ENCODE data around the gene NUAK1.

The NUAK1 gene

DNA sequence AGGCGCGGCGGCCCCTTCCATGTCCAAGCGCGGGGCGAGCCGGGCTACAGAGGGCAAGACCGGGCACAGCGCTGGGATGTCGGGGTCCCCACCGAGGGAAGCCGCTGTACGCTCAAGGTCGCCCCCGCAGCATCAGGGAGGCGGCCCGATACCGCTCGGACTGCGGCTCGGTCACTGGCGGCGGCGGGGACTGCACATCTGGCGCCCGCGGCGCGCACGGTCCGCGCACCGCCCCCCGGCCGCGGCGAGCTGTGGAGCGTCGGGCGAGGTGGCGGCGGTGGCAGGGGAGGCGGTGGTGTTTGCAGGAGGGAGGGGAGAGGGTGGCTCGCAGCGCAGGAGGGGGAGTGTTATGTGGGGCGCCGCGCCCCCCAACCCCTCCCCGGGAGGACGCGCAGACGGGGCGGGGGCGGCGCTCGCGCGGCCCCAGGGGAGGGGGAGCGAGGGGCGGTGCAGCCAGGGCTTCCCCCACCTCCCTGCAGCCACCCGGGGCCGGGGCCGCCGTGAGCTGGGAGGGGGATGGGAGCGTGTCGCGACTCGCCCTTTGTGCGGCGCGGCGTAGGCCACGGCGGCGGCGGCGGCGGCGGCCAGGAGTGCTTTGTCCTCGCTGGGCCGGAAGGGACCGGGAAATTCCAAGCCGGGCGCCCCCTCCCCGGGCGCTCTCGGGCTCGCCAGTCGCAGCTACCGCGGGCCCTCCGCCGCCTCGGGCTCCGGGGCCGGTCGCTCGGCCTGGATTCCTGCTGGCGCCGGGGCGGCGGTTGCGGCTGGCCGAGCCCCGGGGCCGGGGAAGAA lies at the start of gene NUAK1:
Gene NUAK1 (minus strand): TSS at position 322 of the 789 bp plus-strand sequence. CDS start 301 bp downstream, at position 21.
- DNase-seq (ENCODE audit: low read depth) = no peak

DNA sequence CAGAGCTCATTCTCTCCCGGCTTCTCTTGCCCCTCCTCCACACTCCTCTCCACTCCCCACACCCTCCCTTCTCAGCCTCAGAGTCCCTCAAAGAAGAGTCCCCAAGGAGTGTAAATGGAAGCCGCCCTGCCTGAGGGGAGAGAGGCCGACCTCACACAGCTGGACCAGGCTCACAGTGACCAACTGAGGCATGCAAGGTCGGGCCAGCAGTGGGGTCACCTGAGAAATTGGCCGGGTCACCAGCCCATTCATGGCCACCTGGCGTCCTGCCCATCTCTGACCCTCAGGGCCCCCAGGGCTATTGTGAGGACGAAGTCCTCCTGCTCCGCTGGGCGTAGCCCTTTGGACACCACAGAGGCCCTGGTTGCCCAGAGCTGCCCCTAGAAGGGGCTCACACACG lies 49.5 kb upstream of the NUAK1 start:
- DNase-seq (ENCODE audit: low read depth) = no peak

DNA sequence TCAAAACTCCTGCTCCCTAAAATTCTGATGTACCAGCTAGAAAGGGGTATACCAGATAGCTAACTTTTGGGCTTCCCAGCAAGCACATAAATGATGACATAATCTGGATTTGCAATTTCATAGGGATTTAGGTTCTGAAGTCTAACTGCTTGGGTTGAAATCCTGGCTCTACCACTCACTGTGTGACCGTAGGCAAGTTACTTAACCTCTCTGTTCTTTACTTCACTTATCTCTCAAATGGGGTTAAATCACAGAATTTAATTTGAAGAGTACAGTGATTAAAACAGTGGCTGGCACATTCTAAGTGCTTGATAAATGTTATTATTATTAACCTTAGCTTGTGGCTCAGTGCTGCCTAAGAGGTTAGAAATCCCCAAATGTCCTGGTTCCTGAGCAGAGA lies 49.1 kb upstream of the NUAK1 start:
- no peak for DNase-seq (ENCODE audit: low read depth)

DNA sequence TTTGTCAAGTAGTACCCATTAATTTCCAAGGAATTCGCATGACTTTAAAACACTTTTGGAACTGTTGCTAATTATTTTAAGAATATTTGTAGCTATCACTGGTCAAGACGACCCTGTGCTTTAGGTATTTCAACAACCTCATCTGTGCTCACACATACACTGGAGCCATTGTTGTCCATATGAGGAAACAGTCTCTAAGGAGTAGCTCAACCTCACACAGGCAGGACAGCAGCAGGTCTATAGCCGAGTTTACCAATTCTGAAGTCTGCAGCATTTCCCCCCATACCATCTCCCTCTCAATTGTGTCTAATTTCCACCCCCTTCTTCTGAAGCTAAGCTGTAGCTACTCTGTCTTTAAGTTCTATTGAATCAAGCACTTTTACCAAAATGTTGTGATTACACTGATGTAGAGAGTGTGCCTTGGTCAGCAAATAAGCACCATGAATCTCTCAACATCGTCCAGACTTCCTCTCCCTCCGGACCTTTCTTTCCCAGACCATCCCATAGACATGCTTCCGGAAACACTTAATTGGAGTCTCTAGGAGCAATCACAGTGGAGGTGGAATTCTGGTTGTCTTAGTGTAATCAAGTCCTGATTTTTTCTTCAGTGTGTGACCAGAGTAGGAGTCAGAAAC lies 48.5 kb upstream of the NUAK1 start:
- no peak for DNase-seq (ENCODE audit: low read depth)

DNA sequence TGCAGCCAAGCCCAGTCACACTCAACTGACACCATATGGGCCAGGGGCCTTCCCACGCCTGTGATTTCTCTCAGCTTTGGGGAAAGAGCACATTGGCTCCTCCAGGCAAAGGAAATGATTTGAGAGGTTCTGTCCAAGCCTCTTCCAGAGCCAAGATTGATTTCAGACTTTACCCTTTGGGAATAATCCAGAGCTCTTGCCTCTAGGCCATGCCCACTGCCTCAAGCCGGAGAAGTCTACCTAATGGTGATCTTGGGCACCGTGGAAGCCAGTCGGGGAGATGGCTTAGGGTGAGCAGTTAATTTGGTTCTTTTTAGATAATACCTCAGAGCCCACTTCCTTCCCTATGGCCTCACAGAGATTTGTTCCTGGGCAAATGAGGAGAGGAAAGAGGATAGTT lies 45.0 kb upstream of the NUAK1 start:
- no peak for DNase-seq (ENCODE audit: low read depth)

DNA sequence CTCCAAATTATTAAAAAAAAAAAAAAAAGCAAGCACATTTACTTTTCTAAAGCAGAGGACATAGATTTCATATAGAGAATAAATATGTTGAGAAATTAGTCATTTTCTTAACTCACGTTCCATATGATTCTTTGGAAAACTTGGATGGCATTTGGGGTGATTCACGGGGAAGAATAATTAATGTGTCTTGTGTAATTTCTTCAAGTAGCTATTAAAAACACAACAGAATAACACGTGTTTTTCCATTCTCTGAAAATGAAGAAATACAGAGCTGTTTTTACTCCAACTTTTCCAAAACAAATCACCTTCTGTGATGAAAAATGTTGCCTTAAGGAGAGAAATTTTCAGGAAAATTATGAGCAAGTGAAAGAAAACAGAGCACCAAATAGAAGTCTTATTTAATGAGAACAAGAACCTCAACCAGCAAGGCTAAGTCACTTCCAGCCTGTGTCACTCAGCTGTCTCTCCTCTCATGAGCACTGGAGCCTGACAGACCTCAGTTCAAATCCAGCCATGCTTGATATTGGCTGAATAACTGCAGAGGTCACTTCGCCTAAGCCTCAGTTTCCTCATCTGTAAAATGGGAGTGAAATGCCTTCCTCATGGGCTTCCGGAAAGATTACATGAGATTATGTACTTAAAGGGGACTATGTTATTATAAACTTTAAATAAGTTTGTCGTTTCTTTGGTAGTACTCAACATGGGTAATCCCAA lies 42.8 kb upstream of the NUAK1 start:
- no peak for DNase-seq (ENCODE audit: low read depth)

DNA sequence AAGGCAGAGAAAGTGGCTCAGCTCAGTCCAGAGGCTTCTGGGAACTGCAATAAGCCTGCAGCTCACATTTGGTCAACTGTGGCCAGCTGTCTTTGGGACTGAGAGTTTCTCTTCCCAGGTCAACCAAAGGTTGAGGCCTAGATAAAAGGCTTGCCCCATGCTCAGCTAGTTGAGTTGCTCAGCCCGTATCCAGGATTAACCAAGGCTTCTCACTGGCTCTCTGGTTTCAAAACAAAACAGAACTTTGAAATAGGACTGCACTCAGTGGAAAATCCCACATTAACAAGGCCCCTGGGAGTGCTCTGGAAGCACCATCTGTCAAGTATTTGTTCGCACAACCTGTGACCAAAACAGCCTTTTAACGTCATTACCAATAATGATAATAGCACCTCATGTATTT lies 40.3 kb upstream of the NUAK1 start:
- no peak for DNase-seq (ENCODE audit: low read depth)

DNA sequence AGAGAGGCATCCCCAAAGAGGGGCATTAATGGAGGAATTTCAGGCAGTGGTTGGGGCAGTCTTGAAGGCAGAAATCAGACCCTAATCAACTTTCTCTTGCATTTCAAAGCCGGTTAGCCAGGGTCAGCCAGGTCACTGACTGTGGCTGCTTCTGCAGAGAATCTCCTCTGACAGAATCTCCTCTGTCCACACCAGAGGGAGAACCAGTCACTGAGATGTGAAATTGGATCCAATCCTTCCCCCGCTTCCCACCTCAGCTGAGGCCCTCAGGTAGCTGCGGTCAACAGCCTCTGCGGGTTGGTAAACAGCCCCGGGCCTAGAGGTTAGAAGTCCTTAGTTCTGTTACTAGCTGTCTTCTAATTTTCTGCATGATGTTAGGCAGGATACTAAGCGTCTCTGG lies 39.8 kb upstream of the NUAK1 start:
- no peak for DNase-seq (ENCODE audit: low read depth)

DNA sequence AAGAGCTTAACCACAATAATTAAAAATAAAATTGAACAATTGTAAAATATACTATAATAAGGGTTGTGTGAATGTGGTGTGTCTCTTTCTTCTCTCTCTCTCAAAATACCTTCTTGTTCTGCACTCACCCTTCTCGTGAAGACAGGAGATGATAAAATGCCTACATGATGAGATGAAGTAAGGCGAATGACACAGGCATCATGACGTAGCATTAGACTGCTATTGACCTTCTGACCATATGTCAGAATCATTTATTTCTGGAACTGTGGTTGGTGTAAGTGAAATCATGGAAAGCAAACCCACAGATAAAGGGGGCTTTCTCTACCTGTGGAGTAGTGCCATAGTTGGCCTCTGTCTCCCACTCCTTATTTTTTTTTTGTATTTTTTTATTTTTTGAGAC lies 37.8 kb upstream of the NUAK1 start:
- DNase-seq (ENCODE audit: low read depth) = no peak

DNA sequence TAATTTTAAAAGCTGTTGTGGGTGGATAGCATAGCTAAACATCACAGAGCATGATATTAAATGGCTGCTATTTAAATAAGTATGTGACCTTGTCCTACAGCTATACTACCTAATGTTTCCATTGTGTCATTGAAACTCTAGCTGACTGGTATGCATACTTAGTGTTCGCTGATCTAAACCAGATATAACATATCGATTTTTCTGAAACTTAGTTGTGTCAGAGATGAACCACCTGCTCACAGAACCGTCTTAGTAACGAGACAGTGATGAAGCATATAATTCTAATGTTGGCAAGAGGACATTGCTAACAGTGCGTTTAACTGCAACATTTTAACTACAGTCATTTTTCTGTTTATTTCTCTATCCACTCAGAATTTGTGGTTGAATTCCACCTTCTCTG lies 36.1 kb upstream of the NUAK1 start:
- DNase-seq (ENCODE audit: low read depth) = no peak

DNA sequence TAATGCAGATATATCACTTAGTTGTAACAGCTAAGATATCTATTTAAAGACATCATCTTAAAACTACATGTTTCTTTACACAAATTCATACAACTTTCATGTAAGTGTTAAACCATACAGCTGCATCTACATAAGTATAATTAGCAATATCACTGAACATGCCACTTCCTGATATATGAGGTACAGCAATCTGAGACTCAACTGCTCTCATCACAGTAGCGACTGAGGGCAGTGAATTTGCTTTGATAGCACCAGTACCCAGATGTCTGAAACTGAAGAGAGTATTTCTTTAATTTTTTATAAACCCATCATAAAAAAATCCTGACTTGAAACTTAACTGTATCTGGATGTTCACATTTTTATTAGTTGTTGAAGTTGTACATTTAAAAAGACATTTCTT lies 34.7 kb upstream of the NUAK1 start:
- DNase-seq (ENCODE audit: low read depth) = no peak

DNA sequence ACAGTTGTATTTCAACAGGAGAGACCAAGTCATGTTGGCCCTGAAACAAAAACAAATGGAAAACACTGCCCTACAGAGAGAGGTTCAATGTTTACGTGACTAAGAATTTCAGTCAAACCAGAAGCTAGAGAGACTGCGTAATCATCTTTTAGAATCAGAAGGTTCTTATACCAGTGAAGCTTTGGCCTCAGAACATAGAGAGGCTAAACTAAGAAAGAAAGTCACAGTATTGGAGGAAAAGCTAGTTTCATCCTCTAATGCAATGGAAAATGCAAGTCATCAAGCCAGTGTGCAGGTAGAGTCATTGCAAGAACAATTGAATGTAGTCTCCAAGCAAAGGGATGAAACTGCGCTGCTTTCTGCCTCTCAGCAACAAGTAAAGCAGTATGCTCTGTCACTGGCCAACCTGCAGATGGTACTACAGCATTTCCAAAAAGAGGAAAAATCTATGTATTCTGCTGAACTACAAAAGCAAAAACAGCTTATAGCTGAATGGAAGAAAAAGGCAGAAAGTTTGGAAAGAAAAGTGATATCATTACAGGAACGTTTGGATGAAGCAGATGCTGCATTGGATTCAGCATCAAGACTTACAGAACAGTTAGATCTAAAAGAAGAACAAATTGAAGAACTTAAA lies 32.5 kb upstream of the NUAK1 start:
- no peak for DNase-seq (ENCODE audit: low read depth)

DNA sequence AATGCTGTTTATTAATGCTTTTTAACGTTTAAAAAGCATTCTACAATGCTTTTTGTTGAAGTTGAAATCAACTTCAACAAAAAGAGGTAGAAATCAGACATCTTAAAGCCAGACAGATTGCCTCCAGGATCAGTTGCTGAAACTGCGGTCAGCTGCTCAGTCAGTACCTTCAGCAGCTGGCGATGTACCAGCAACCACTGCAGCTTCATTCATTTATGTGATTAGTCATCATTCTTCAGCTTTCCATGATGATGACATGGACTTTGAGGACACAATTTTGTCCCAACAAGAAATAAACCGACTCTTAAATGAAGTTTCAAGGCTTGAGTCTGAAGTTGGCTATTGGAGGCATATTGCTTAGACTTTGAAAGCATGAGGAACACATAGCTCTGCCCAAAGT lies 31.5 kb upstream of the NUAK1 start:
- DNase-seq (ENCODE audit: low read depth) = no peak

DNA sequence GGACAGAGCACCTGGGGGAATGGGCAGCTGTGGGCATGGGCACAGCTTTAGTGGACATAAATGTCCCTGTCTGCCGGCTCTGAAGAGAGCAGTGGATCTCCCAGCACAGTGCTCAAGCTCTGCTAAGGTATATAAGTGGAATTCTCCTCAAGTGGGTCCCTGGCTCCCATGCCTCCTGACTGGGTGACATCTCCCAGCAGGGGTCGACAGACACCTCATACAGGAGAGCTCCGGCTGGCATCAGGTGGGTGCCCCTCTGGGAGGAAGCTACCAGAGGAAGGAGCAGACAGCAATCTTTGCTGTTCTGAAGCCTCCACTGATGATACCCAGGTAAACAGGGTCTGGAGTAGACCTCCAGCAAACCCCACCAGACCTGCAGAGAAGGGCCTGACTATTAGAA lies 25.0 kb upstream of the NUAK1 start:
- no peak for DNase-seq (ENCODE audit: low read depth)

DNA sequence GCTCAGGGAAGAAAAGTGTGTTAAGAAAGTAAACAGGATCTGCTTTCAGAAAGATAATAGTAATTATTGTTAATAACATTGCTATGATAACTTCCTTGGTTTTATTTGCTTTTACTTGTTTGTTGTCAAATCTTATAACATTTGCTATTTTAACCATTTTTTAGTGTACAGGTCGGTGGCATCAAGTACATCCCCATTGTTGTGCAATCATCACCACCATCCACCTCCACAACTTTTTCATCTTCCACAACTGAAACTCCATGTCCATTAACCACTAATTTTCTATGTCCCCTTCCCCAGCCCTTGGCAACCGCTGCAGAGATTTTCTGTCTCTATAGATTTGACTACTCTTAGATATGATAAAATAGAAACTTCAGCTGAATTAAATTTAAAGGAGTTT lies 22.7 kb upstream of the NUAK1 start:
- DNase-seq (ENCODE audit: low read depth) = no peak

DNA sequence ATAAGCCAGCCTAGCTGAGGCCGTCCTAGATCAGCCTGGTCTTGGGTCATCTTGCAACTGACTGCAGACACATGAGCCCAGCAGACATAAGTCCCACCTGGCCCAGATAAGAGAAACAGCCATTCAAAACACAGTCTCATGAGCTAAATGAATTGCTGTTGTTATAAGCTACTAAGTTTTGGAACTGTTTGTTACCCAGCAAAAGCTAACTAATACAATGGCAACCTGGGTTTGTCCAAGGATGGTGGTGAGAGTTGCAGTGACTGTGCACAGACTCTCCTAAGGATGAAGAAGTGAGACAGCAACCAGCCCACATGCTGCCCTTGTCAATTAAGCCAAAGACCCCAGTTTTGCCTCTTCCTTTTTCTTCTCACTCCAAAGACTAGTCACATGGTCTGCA lies 22.2 kb upstream of the NUAK1 start:
- no peak for DNase-seq (ENCODE audit: low read depth)

DNA sequence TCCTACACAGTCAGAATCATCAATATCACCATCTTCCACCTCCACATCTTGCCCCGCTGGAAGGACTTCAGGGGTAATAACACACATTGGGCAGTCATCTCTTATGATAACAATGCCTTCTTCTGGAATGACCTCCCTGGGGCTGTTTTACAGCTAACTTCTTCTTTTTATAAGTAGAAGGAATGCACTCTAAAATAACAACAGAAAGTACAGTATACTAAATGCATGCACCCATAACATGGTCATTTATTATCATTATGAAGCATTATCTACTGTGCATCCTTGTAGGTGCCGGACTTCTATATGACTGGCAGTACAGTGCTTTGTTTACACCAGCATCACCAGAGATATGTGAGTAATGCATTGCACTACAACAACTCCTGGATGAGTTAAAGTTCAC lies 19.0 kb upstream of the NUAK1 start:
- no peak for DNase-seq (ENCODE audit: low read depth)

DNA sequence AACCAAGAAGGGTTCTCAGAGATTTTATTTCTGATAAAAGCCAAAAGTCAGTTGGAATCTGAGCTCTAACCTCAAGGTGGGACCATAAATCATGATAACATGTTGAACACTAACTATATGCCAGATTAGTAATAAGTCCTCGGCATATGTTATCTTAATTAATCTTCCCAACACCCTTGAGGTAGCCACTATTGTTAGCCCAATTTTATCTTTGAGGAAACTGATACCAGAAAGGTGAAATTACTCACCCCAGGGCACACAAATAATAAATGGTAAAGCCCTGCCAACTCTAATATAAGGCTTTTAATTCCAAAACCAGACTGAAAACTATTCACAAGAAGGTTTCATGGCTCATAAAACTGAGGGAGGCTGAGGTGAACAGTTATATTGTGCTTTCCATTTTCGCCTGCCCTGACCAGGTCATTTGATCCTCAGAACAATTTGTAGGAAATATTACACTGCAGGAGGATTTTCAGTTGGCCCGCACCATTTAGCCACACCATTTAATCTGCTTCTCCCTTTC lies 16.1 kb upstream of the NUAK1 start:
- no peak for DNase-seq (ENCODE audit: low read depth)

DNA sequence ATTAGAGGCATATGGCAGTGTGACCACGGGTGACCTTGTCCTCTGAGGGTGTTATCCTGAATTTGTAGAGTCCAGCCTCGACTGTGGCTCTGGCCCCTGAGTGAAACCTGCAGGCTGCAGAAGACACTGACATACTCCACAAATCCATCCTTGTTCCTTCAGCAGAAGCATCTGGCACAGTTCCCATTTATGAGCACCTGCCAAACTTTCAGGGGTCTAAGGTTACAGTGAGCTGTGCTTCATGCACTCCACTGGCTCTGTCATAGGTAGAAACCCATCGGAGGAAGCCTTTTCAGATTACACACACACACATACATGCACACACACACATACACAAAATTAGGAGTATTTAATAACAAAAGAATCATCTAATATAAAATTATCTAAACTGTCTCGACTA lies 13.6 kb upstream of the NUAK1 start:
- no peak for DNase-seq (ENCODE audit: low read depth)

DNA sequence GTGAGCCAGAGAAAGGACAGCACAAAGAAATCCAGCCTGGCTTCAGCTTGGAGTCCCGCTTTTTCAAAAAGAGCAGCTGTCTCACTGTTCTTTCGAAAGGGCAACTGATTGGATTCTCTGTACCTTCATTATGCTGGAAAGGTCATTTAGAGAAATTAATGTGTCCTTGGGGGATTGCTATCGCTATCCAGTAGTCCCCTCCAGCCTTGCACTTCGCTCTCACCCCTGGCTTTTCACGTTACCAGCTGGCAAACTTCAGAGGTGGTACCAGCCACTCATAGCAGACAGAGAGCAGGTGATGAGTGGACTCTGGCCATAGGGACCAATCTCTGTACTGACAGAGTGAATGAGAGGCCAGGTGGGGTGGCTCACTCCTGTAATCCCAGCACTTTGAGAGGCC lies 11.8 kb upstream of the NUAK1 start:
- DNase-seq (ENCODE audit: low read depth) = no peak

DNA sequence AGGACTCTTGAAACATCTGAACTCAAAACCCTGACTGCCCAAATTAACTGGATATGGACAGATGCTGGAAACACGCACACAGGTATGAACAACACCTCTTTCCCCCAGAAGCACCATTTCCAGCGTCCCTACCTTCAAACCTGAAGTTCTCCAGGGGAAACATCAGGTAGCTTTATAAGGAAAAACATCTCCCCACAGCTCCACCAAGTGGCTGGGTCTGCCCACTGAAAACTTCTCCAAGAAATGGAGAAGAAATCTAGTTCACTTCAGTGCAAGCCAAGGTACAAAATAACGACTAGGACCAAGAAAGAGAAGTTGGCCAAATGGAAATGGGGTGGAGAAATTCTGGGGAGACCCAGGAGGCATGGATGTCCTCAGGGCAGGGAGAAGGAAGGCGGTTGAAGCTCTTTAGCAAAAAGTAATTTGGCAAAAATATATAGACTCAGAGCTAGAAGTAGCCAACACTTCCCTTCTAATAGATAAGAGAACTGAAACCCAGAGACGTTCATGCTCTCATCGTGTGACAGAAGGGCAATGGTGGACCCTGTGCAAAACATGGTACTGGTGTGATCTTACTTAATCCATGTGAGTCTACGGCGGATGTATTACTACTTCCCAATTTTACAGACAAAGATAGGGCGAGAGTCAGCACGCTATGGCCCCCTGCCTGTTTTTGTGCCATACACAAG lies 10.5 kb upstream of the NUAK1 start:
- DNase-seq (ENCODE audit: low read depth) = no peak

DNA sequence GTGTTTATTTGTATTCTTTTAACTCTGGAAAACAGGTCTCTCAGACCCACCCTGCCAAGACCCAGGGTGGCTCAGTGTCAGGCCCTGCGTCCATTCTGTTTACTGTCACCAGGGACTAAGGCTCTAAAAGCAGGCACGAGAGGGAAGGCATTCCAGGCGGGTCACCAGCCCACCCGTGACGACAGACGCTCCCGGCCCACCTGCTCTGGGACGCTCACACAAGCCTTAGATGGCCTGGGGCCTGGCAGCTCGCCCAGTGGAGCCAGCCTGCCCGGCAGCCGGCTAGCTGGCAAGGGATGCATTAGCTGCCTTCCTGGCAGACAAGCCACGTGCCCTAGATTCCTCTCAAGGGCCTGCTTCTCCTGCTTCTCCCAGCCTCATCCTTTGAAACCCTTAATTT lies 9.2 kb upstream of the NUAK1 start:
- no peak for DNase-seq (ENCODE audit: low read depth)
